HL-60 (cell line): ENCODE measurements around the gene C9orf72.

ENCODE experiments used
- DNase-seq, 2 experiments: peaks; one replicate each; pipeline ENCODE4 v3.0.0-alpha.2; 2010 to 2020; ENCODE audit warnings: low read depth in 1 of 2, low spot score in 1 of 2
- H3K27ac ChIP-seq: fragments of 250-450 bp; sonication (Bioruptor Pico); replicated peaks from 2 replicates; pipeline ENCODE4 v1.5.1; 2020; ENCODE audit warnings: mild to moderate bottlenecking, moderate library complexity
- H3K27me3 ChIP-seq: fragments of 250-450 bp; sonication (Bioruptor Pico); 2 replicates; pipeline ENCODE4 v1.5.1; 2021; ENCODE audit warnings: mild to moderate bottlenecking, moderate library complexity; ENCODE audit not compliant: insufficient read depth, poor library complexity, severe bottlenecking
- H3K4me3 ChIP-seq: replicated peaks from 2 replicates; pipeline ENCODE4 v1.5.1; 2011; ENCODE audit warnings: mild to moderate bottlenecking, control low read depth, low read length; ENCODE audit not compliant: insufficient read depth
- CTCF ChIP-seq: IDR thresholded peaks from one replicate; pipeline ENCODE4 v1.5.1; 2011; ENCODE audit warnings: low read length, control low read depth, inconsistent platforms; ENCODE audit not compliant: insufficient read depth
- GABPA ChIP-seq: IDR thresholded peaks from 2 replicates; pipeline ENCODE4 v1.6.1; 2012; ENCODE audit warnings: low read depth
- POLR2AphosphoS5 ChIP-seq: IDR thresholded peaks from 2 replicates; pipeline ENCODE4 v1.6.1; 2012; ENCODE audit warnings: low read depth
- REST ChIP-seq: IDR thresholded peaks from 2 replicates; pipeline ENCODE4 v1.6.1; 2012; ENCODE audit warnings: low read depth; ENCODE audit not compliant: insufficient replicate concordance
- SPI1 ChIP-seq: IDR thresholded peaks from 2 replicates; pipeline ENCODE4 v1.6.1; 2012; ENCODE audit warnings: low read depth, mild to moderate bottlenecking, borderline replicate concordance

C9orf72 gene

GRCh38 chr9:27538647-27539046 lies 34.6 kb downstream of the C9orf72 start:
- Histone ChIP-seq H3K27me3 (no peaks in the 10 kb centered on the region), H3K4me3 (no peak overlapping the region), H3K27ac (no peak overlapping the region)
- DNase-seq = no peak
- no peak for TF ChIP-seq SPI1
- TF ChIP-seq REST = no peak
- TF ChIP-seq CTCF = no peak

GRCh38 chr9:27537756-27538155 lies 35.5 kb downstream of the C9orf72 start:
- no peak for DNase-seq
- TF ChIP-seq REST (no peak), SPI1 (no peak), POLR2AphosphoS5 (no peak), GABPA (no peak), CTCF (no peak)
- no peak overlapping the region for H3K4me3 ChIP-seq
- H3K27me3 ChIP-seq = no peaks in the 10 kb centered on the region
- H3K27ac ChIP-seq = no peak overlapping the region

- Histone ChIP-seq H3K4me3 (no peak overlapping the region), H3K27me3 (no peaks in the 10 kb centered on the region), H3K27ac (no peak overlapping the region)
- DNase-seq = no peak
- TF ChIP-seq SPI1 (no peak), REST (no peak), CTCF (no peak), GABPA (no peak), POLR2AphosphoS5 (no peak)
Measured at GRCh38 chr9:27537027-27537435, 36.2 kb downstream of the C9orf72 start.
